Neural cell (in vitro differentiated cells): Measurements from ENCODE around the gene STRAP. TPM values are rescaled to one million over a fixed set of nuclear protein-coding genes. Genes with fewer than 3 reads are reported as not detected.

ENCODE experiments used
- H2AFZ ChIP-seq: fragments of 200-600, 300-800 bp; sonication (generic), shearing (Covaris generic); 2 replicates; pipeline ENCODE4 v1.6.0; 2014; ENCODE audit warnings: low read depth, mild to moderate bottlenecking, antibody characterized with exemption, low read length, moderate library complexity
- H3F3A ChIP-seq: fragments of 200-600 bp; shearing (Covaris generic); 2 replicates; pipeline ENCODE4 v1.6.1; 2016; ENCODE audit warnings: mild to moderate bottlenecking, moderate library complexity, mixed read lengths, antibody characterized with exemption, low read length; ENCODE audit not compliant: insufficient read depth, poor library complexity, severe bottlenecking
- H3K27ac ChIP-seq: fragments of 200-600, 300-800 bp; sonication (generic), shearing (Covaris generic); 2 replicates; pipeline ENCODE4 v1.5.1; 2014; ENCODE audit warnings: mild to moderate bottlenecking, low read length, moderate library complexity
- H3K27me3 ChIP-seq: fragments of 300-800, 200-600 bp; sonication (generic), shearing (Covaris generic); 2 replicates; pipeline ENCODE4 v1.6.0; 2014; ENCODE audit warnings: mild to moderate bottlenecking, low read depth, low read length, moderate library complexity; ENCODE audit not compliant: insufficient read depth
- H3K36me3 ChIP-seq: fragments of 300-800, 200-600 bp; sonication (generic), shearing (Covaris generic); 2 replicates; pipeline ENCODE4 v1.5.1; 2014; ENCODE audit warnings: mild to moderate bottlenecking, antibody characterized with exemption, low read length, moderate library complexity; ENCODE audit not compliant: insufficient read depth
- H3K4me2 ChIP-seq: fragments of 300-800, 200-600 bp; sonication (generic), shearing (Covaris generic); 2 replicates; pipeline ENCODE4 v1.6.0; 2014; ENCODE audit warnings: mild to moderate bottlenecking, low read length
- H3K4me3 ChIP-seq: fragments of 300-800, 200-600 bp; sonication (generic), shearing (Covaris generic); 2 replicates; pipeline ENCODE4 v1.5.1; 2014; ENCODE audit warnings: mild to moderate bottlenecking, low read length, moderate library complexity
- H3K79me2 ChIP-seq: fragments of 200-600 bp; shearing (Covaris generic); replicated peaks from 2 replicates; pipeline ENCODE4 v1.6.0; 2014; ENCODE audit warnings: mild to moderate bottlenecking, low read length, moderate library complexity; ENCODE audit not compliant: insufficient read depth
- H3K9ac ChIP-seq: fragments of 300-800, 200-600 bp; sonication (generic), shearing (Covaris generic); 2 replicates; pipeline ENCODE4 v1.6.1; 2016; ENCODE audit warnings: mild to moderate bottlenecking, low read length, mixed read lengths
- H3K9me2 ChIP-seq: fragments of 200-600 bp; shearing (Covaris generic); 2 replicates; pipeline ENCODE4 v1.6.1; 2016; ENCODE audit warnings: mild to moderate bottlenecking, low read length, mixed read lengths; ENCODE audit not compliant: insufficient read depth
- H3K9me3 ChIP-seq: fragments of 200-600, 300-800 bp; sonication (generic), shearing (Covaris generic); 2 replicates; pipeline ENCODE4 v1.6.1; 2016; ENCODE audit warnings: mild to moderate bottlenecking, mixed run types, low read length, moderate library complexity, mixed read lengths
- H4K20me1 ChIP-seq: fragments of 200-600 bp; shearing (Covaris generic); 2 replicates; pipeline ENCODE4 v1.6.1; 2016; ENCODE audit warnings: mild to moderate bottlenecking, mixed run types; ENCODE audit not compliant: insufficient read depth
- EP300 ChIP-seq: fragments of 450-650 bp; conservative IDR thresholded peaks from 2 replicates; pipeline ENCODE4 v1.6.1; 2014; ENCODE audit warnings: antibody characterized with exemption, mild to moderate bottlenecking, moderate library complexity; ENCODE audit not compliant: poor library complexity, severe bottlenecking
- EZH2 ChIP-seq: fragments of 200-600, 300-800 bp; shearing (Covaris generic), sonication (generic); IDR thresholded peaks from 2 replicates; pipeline ENCODE4 v1.6.1; 2014; ENCODE audit warnings: antibody characterized with exemption, low read length, borderline replicate concordance, mild to moderate bottlenecking; ENCODE audit not compliant: insufficient read depth, poor library complexity, severe bottlenecking
- MXI1 ChIP-seq: fragments of 450-650 bp; conservative IDR thresholded peaks from 2 replicates; pipeline ENCODE4 v1.6.1; 2014; ENCODE audit warnings: antibody characterized with exemption, mild to moderate bottlenecking; ENCODE audit not compliant: poor library complexity, severe bottlenecking
- POLR2AphosphoS5 ChIP-seq: IDR thresholded peaks from 2 replicates; pipeline ENCODE4 v1.6.1; 2012
- RAD21 ChIP-seq: fragments of 450-650 bp; conservative IDR thresholded peaks from 2 replicates; pipeline ENCODE4 v1.6.1; 2014; ENCODE audit warnings: antibody characterized with exemption, mild to moderate bottlenecking, moderate library complexity
- SMC3 ChIP-seq: fragments of 450-650 bp; conservative IDR thresholded peaks from 2 replicates; pipeline ENCODE4 v1.6.1; 2014; ENCODE audit warnings: antibody characterized with exemption, mild to moderate bottlenecking, moderate library complexity; ENCODE audit not compliant: poor library complexity
- TAF1 ChIP-seq: IDR thresholded peaks from 2 replicates; pipeline ENCODE4 v1.6.1; 2012; ENCODE audit warnings: low read depth
- polyA plus RNA-seq: library from polyadenylated mRNA; depleted of rRNA; stranded (reverse); fragments of >200 nt; gene quantifications from 2 replicates; pipeline ENCODE4 v1.2.3, GENCODE V29; 2014
- TF ChIP-seq, protein P1 (sequence below): fragments of 450-650 bp; IDR thresholded peaks from 2 replicates; pipeline ENCODE4 v1.5.1; 2014; ENCODE audit warnings: antibody characterized with exemption, mild to moderate bottlenecking, moderate library complexity; ENCODE audit not compliant: poor library complexity, severe bottlenecking
- TF ChIP-seq, protein P2 (sequence below): IDR thresholded peaks from 2 replicates; pipeline ENCODE4 v1.6.1; 2012; ENCODE audit warnings: borderline replicate concordance

Gene STRAP
- polyA plus RNA-seq, 1 donor from 2014 or later: 213 TPM

DNA sequence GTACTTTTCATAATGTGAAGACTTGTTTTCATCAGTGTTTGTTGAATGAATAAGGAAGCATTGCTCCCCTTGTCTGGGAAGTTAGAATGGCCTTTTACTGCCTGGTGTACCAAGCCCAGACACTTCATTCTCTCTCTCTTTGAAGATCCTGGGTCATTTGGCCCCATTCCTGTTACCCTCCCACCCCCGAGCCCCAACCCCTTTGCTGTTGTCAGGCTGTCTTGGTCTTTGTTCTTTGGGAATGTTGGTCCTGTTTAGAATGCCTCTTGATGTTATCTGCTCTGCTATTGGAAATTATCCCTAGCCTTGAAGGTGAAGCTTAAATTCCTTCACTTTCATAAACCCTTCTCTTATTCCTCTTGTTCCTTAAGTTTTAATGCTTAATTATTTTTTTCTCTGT is 42.8 kb downstream of the STRAP start:
- no peak overlapping the region for H2AFZ ChIP-seq
- H3K4me2 ChIP-seq: no peak overlapping the region
- no peaks in the 10 kb centered on the region for H3K36me3 ChIP-seq
- no peak overlapping the region for H3K27ac ChIP-seq
- no peaks in the 10 kb centered on the region for H4K20me1 ChIP-seq
- no peak overlapping the region for H3K4me3 ChIP-seq
- H3K9ac ChIP-seq: no peak overlapping the region
- H3K9me3 ChIP-seq: no peaks in the 10 kb centered on the region
- TF ChIP-seq, protein P1, sequence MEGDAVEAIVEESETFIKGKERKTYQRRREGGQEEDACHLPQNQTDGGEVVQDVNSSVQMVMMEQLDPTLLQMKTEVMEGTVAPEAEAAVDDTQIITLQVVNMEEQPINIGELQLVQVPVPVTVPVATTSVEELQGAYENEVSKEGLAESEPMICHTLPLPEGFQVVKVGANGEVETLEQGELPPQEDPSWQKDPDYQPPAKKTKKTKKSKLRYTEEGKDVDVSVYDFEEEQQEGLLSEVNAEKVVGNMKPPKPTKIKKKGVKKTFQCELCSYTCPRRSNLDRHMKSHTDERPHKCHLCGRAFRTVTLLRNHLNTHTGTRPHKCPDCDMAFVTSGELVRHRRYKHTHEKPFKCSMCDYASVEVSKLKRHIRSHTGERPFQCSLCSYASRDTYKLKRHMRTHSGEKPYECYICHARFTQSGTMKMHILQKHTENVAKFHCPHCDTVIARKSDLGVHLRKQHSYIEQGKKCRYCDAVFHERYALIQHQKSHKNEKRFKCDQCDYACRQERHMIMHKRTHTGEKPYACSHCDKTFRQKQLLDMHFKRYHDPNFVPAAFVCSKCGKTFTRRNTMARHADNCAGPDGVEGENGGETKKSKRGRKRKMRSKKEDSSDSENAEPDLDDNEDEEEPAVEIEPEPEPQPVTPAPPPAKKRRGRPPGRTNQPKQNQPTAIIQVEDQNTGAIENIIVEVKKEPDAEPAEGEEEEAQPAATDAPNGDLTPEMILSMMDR: no peak
- TF ChIP-seq EZH2: no peak
- no peak for TF ChIP-seq MXI1
- no peak for TF ChIP-seq EP300
- TF ChIP-seq TAF1: no peak
- TF ChIP-seq, protein P2, sequence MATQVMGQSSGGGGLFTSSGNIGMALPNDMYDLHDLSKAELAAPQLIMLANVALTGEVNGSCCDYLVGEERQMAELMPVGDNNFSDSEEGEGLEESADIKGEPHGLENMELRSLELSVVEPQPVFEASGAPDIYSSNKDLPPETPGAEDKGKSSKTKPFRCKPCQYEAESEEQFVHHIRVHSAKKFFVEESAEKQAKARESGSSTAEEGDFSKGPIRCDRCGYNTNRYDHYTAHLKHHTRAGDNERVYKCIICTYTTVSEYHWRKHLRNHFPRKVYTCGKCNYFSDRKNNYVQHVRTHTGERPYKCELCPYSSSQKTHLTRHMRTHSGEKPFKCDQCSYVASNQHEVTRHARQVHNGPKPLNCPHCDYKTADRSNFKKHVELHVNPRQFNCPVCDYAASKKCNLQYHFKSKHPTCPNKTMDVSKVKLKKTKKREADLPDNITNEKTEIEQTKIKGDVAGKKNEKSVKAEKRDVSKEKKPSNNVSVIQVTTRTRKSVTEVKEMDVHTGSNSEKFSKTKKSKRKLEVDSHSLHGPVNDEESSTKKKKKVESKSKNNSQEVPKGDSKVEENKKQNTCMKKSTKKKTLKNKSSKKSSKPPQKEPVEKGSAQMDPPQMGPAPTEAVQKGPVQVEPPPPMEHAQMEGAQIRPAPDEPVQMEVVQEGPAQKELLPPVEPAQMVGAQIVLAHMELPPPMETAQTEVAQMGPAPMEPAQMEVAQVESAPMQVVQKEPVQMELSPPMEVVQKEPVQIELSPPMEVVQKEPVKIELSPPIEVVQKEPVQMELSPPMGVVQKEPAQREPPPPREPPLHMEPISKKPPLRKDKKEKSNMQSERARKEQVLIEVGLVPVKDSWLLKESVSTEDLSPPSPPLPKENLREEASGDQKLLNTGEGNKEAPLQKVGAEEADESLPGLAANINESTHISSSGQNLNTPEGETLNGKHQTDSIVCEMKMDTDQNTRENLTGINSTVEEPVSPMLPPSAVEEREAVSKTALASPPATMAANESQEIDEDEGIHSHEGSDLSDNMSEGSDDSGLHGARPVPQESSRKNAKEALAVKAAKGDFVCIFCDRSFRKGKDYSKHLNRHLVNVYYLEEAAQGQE: no peak
- no peak for TF ChIP-seq POLR2AphosphoS5
- no peak for TF ChIP-seq SMC3
- TF ChIP-seq RAD21: no peak
- H3K9me2 ChIP-seq: no peaks in the 10 kb centered on the region
- H3K79me2 ChIP-seq: no peaks in the 10 kb centered on the region
- no peaks in the 10 kb centered on the region for H3F3A ChIP-seq
- no peaks in the 10 kb centered on the region for H3K27me3 ChIP-seq

GRCh38 chr12:15928346-15928745 is 46.2 kb downstream of the STRAP start:
- Histone ChIP-seq H4K20me1 (no peaks in the 10 kb centered on the region), H3F3A (no peaks in the 10 kb centered on the region), H3K4me2 (no peak overlapping the region), H3K79me2 (no peaks in the 10 kb centered on the region), H3K4me3 (no peak overlapping the region), H3K9me3 (no peaks in the 10 kb centered on the region), H3K27ac (no peak overlapping the region), H3K36me3 (no peaks in the 10 kb centered on the region), H3K27me3 (no peaks in the 10 kb centered on the region), H3K9ac (no peak overlapping the region), H2AFZ (no peak overlapping the region), H3K9me2 (no peaks in the 10 kb centered on the region)
- TF ChIP-seq MXI1 (no peak), POLR2AphosphoS5 (no peak), EZH2 (no peak), EP300 (no peak), SMC3 (no peak), TAF1 (no peak), RAD21 (no peak)
- TF ChIP-seq, protein P1: no peak
- TF ChIP-seq, protein P2: no peak
